ENCODE data around the gene TNS2. TPM values are rescaled to one million over a fixed set of nuclear protein-coding genes. Genes with fewer than 3 reads are reported as not detected.

The TNS2 gene
- total and polyA plus RNA-seq, 10 of the 15 experiments (the other 5 are each of a cell fraction or from before 2014, with no cell fraction given), result 0.03 to 0.72 (median 0.16) TPM; not detected in 4

DNA sequence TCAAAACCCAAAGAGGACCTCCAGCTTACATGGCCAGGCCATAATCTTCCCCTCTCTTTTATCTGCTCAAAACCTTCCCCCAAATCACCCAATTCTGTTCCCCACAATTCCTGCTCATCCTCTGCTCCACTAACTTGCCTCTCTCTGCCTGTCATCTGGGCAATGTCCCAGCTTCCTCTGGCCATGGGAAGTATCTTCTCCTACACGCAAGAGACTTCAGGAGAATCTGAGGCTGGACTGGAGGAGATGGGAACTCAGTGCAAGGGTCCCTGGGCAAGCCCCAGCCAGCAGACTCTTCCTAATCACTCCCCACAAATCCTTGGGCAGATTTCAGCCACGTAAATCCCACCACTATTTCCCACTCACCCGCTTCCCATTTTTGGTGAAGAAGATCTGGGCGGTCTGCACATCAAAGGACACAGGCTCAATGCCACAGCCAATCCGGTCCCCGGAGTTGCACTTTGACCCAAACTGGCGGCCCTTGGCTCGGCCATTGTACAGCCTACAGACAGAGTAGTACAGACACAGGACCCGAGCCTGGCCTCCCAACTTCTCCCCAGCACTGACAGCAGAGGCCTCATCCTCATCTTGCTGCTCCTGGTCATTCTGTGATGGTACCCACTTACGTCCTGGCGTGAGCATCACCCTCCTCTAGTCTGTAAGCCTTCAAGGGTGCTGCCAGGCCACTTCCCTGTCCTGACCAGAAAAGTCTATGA, 24.6 kb downstream of the TNS2 start:
- ATAC-seq (no peak), DNase-seq (ENCODE audit: low read depth, low spot score) (no peak), FAIRE-seq (no peak)
- no peaks in the 10 kb centered on the region for H3K27me3 ChIP-seq (replicated peaks in 1 of 2; ENCODE audit: control insufficient read depth in 2 of 2, insufficient read depth in 2 of 2, low read length in 1 of 2)
- no peaks in the 10 kb centered on the region; the same call in 1 of the 2 replicates for H4K20me1 ChIP-seq (ENCODE audit: control insufficient read depth, insufficient read depth)
- ChIA-PET POLR2A (no interaction called here), CTCF (interaction anchor here (1.0 to 13.2 kb wide), 4 partner anchors 9 to 26 kb away, joined by 3 to 355 read pairs (median 91); partner anchors contain the start of genes IGFBP6 and SOAT2), SMC1A (ENCODE audit: uncharacterized antibody, unreplicated experiment) (interaction anchor here (0.8 to 1.2 kb wide), 2 partner anchors 12 to 24 kb away, joined by 4 to 5 read pairs; no protein-coding TSS in a partner anchor), RAD21 (ENCODE audit: unreplicated experiment) (no interaction called here)
- WGBS (ENCODE audit: insufficient coverage, insufficient replicate concordance, low lambda C conversion rate, missing lambda C conversion rate), result 90% methylated on average over 11 of the region's 11 CpGs
- BruUV-seq (replicated peaks), result no TSS peak
- no peak overlapping the region for H3K4me2 ChIP-seq (ENCODE audit: control insufficient read depth, insufficient read depth)
- peaks cover 2 to 10% of the 10 kb centered on the region in 2 experiments; a peak in 3 of 4 replicates for H3K36me3 ChIP-seq (ENCODE audit: control insufficient read depth in 2 of 2, insufficient read depth in 2 of 2, low read length in 1 of 2)
- H3K4me1 ChIP-seq (ENCODE audit: control insufficient read depth, insufficient read depth, low read length), result no peaks in the 10 kb centered on the region; the same call in none of the 2 replicates
- no peaks in the 10 kb centered on the region for H3K9me3 ChIP-seq (replicated peaks; ENCODE audit: control insufficient read depth, insufficient read depth, low read length)
- in situ Hi-C loops (cut with MboI) (no loop called here), intact Hi-C loops (cut with micrococcal nuclease; ENCODE audit: unreplicated experiment) (no loop called here)
- no peak overlapping the region for H3K9ac ChIP-seq (ENCODE audit: control insufficient read depth, insufficient read depth, low read length)
- no peak overlapping the region for H3K4me3 ChIP-seq
- H3K79me2 ChIP-seq (ENCODE audit: control insufficient read depth, insufficient read depth, low read length), result peaks cover 6% of the 10 kb centered on the region
- H3K27ac ChIP-seq (ENCODE audit: control insufficient read depth, insufficient read depth), result no peak overlapping the region
- no peak overlapping the region for H2AFZ ChIP-seq (ENCODE audit: control insufficient read depth, low read depth, low read length)
- TF ChIP-seq EGR1 (IDR thresholded peaks at IDR 0.05; ENCODE audit: borderline replicate concordance in 1 of 2, low read depth in 2 of 2, low read length in 2 of 2), result no peak
- TF ChIP-seq, protein P1, sequence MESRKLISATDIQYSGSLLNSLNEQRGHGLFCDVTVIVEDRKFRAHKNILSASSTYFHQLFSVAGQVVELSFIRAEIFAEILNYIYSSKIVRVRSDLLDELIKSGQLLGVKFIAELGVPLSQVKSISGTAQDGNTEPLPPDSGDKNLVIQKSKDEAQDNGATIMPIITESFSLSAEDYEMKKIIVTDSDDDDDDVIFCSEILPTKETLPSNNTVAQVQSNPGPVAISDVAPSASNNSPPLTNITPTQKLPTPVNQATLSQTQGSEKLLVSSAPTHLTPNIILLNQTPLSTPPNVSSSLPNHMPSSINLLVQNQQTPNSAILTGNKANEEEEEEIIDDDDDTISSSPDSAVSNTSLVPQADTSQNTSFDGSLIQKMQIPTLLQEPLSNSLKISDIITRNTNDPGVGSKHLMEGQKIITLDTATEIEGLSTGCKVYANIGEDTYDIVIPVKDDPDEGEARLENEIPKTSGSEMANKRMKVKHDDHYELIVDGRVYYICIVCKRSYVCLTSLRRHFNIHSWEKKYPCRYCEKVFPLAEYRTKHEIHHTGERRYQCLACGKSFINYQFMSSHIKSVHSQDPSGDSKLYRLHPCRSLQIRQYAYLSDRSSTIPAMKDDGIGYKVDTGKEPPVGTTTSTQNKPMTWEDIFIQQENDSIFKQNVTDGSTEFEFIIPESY (IDR thresholded peaks at IDR 0.05), result no peak
- TF ChIP-seq ZNF622 (IDR thresholded peaks at IDR 0.05), result no peak
- TF ChIP-seq ESRRA (IDR thresholded peaks at IDR 0.05; ENCODE audit: low read length), result no peak
- no peak for TF ChIP-seq PAX5 (IDR thresholded peaks at IDR 0.05; ENCODE audit: borderline replicate concordance, low read depth, low read length)
- no peak for TF ChIP-seq KDM1A (IDR thresholded peaks at IDR 0.05; ENCODE audit: borderline replicate concordance)
- no peak for TF ChIP-seq SP1 (IDR thresholded peaks at IDR 0.05; ENCODE audit: low read depth, low read length)
- no peak for TF ChIP-seq CBX5 (IDR thresholded peaks at IDR 0.05; ENCODE audit: low read depth)
- no peak for TF ChIP-seq NFXL1 (IDR thresholded peaks at IDR 0.05; ENCODE audit: borderline replicate concordance)
- TF ChIP-seq RELA (IDR thresholded peaks at IDR 0.05; ENCODE audit: borderline replicate concordance, partially characterized antibody), result no peak
- no peak for TF ChIP-seq STAT1 (conservative IDR thresholded peaks at IDR 0.05)
- TF ChIP-seq, protein P2, sequence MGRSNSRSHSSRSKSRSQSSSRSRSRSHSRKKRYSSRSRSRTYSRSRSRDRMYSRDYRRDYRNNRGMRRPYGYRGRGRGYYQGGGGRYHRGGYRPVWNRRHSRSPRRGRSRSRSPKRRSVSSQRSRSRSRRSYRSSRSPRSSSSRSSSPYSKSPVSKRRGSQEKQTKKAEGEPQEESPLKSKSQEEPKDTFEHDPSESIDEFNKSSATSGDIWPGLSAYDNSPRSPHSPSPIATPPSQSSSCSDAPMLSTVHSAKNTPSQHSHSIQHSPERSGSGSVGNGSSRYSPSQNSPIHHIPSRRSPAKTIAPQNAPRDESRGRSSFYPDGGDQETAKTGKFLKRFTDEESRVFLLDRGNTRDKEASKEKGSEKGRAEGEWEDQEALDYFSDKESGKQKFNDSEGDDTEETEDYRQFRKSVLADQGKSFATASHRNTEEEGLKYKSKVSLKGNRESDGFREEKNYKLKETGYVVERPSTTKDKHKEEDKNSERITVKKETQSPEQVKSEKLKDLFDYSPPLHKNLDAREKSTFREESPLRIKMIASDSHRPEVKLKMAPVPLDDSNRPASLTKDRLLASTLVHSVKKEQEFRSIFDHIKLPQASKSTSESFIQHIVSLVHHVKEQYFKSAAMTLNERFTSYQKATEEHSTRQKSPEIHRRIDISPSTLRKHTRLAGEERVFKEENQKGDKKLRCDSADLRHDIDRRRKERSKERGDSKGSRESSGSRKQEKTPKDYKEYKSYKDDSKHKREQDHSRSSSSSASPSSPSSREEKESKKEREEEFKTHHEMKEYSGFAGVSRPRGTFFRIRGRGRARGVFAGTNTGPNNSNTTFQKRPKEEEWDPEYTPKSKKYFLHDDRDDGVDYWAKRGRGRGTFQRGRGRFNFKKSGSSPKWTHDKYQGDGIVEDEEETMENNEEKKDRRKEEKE (IDR thresholded peaks at IDR 0.05), result no peak
- TF ChIP-seq YBX1 (IDR thresholded peaks at IDR 0.05), result no peak
- TF ChIP-seq, protein P3, sequence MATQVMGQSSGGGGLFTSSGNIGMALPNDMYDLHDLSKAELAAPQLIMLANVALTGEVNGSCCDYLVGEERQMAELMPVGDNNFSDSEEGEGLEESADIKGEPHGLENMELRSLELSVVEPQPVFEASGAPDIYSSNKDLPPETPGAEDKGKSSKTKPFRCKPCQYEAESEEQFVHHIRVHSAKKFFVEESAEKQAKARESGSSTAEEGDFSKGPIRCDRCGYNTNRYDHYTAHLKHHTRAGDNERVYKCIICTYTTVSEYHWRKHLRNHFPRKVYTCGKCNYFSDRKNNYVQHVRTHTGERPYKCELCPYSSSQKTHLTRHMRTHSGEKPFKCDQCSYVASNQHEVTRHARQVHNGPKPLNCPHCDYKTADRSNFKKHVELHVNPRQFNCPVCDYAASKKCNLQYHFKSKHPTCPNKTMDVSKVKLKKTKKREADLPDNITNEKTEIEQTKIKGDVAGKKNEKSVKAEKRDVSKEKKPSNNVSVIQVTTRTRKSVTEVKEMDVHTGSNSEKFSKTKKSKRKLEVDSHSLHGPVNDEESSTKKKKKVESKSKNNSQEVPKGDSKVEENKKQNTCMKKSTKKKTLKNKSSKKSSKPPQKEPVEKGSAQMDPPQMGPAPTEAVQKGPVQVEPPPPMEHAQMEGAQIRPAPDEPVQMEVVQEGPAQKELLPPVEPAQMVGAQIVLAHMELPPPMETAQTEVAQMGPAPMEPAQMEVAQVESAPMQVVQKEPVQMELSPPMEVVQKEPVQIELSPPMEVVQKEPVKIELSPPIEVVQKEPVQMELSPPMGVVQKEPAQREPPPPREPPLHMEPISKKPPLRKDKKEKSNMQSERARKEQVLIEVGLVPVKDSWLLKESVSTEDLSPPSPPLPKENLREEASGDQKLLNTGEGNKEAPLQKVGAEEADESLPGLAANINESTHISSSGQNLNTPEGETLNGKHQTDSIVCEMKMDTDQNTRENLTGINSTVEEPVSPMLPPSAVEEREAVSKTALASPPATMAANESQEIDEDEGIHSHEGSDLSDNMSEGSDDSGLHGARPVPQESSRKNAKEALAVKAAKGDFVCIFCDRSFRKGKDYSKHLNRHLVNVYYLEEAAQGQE (IDR thresholded peaks at IDR 0.05; ENCODE audit: low read depth, low read length), result no peak
- TF ChIP-seq SMC3 (IDR thresholded peaks at IDR 0.05; ENCODE audit: borderline replicate concordance, low read length), result no peak

Data from GM12878 (cell line).